22Rv1 (cell line): ENCODE data around the gene BNC2.

Source experiments
- CTCF ChIP-seq: fragments of 450-650 bp; IDR thresholded peaks from 2 replicates; pipeline ENCODE4 v1.5.1; 2017; ENCODE audit warnings: mild to moderate bottlenecking
- ZFX ChIP-seq: fragments of 450-650 bp; IDR thresholded peaks from 2 replicates; pipeline ENCODE4 v1.6.1; 2017; ENCODE audit warnings: antibody characterized with exemption, borderline replicate concordance

GRCh38 chr9:16602494-16602893 lies 268.0 kb downstream of the BNC2 start:
- no peak for TF ChIP-seq CTCF
- no peak for TF ChIP-seq ZFX
